Adrenal gland (tissue), 5 donors: Measurements from ENCODE around the gene CIAPIN1.

Experiments used
- CTCF ChIP-seq, 6 experiments: fragments of 450-650 bp in 4 of 6; fragments of 200-600 bp in 2 of 6; sonication (generic) in 1 of 6; IDR thresholded peaks; 1 replicate in 5 of 6; 2 replicates in 1 of 6; pipeline versions ENCODE4 v1.5.1 to v1.8.0; 2016 to 2021; ENCODE audit warnings: antibody characterized with exemption in 6 of 6, mild to moderate bottlenecking in 2 of 6, moderate library complexity in 1 of 6
- POLR2A ChIP-seq, 2 donors: fragments of 450-650 bp; IDR thresholded peaks; one replicate each; pipeline ENCODE4 v1.6.1; 2017; ENCODE audit warnings: antibody characterized with exemption in 2 of 2, mild to moderate bottlenecking in 2 of 2, moderate library complexity in 1 of 2
- donor health status: DM: no; HTN: no; CAD: no.

DNA sequence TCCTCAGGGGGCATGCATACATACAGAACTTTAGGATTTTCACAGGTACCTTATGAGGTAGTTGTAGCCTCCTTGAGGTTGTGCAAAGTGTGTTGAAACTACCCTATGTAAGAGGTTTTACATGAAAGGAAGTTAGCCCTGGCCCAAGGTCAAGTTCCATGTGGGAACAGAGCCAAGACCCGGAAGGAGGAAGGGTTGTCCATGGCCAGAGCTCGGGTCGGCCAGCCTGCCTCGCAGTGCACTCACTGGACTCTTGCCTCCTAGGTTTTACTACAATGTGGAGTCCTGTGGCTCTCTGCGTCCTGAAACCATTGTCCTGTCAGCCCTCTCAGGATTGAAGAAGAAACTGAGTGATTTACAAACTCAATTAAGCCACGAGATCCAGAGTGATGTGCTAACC, 23.5 kb upstream of the CIAPIN1 start:
- no peak for TF ChIP-seq CTCF (IDR thresholded peaks at IDR 0.05)
- TF ChIP-seq POLR2A (IDR thresholded peaks at IDR 0.05), result no peak
